Measurements from ENCODE around the gene TDRD3.
"Not testable (repeated sequence)": the region's sequence is repeated elsewhere in the genome, so short reads cannot be mapped to it uniquely, and the experiment has no call there.

TDRD3 gene

GRCh38 chr13:60396783-60397703 is at the start of gene TDRD3:
TSS of gene TDRD3 (plus strand) at chr13:60397220. CDS start at chr13:60397365, 145 bp downstream.
- peak; percentile 83 for DNase-seq

GRCh38 chr13:60347690-60348089 is 49.3 kb upstream of the TDRD3 start:
- DNase-seq, result no peak

DNA sequence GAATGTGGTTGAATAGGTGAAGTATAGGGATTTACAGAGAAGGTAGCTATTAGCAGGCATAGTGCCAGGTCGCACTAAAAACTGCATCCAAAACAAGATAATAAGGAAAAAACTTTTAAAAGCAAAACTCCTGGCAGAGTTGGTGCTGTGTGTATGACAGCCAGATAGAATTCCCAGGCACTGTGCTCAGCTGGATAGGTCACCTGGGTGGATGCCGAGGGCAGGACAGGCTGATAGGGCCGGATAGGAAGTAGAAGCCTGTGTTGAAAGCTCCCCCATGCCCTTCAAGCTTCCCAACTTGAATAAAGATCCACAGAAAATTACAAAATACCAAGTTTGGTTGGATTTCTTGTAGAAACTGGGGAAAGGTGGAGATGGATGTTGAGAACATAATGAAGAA is 48.9 kb upstream of the TDRD3 start:
- DNase-seq, result no peak

DNA sequence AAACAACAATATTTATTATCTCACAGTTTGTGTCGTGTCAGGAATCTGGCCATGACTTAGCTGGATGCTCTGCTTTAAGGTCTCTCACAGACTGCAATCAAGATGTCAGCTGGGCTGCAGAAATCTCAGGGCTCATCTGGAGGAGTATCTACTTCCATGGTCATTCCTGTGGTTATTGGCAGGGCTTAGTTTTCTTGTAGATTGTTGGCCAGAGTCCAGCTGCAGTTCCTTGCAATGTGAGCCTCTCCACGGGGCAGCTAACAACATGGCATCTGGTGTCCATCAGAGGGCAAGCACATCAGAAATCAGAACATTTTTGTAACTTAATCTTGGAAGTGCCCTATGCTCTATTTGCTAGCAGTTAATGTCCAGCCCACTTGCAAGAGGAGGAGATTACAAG is 45.7 kb upstream of the TDRD3 start:
- DNase-seq, result no peak

- no peak for DNase-seq
Observed at GRCh38 chr13:60351855-60352615, 45.0 kb upstream of the TDRD3 start.

DNA sequence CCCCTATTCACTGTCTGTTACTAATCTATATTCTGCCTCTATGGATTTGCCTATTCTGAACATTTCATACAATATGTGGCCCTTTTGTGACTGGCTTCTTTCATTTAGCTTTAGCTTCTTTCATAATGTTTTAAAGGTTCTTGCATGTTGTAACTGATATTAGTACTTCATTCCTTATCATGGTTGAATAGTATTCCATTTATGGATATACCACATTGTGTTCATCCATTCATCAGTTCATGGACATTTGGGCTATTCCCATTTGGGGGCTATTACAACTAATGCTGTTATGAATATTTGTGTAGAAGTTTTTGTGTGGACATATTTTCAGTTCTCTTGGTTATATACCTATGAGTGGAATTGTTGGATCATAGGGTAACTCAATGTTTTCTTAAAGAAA is 44.4 kb upstream of the TDRD3 start:
- no peak for DNase-seq

GRCh38 chr13:60355056-60355455 is 42.0 kb upstream of the TDRD3 start:
- no peak for DNase-seq

GRCh38 chr13:60356970-60357369 is 40.0 kb upstream of the TDRD3 start:
- DNase-seq, result no peak

DNA sequence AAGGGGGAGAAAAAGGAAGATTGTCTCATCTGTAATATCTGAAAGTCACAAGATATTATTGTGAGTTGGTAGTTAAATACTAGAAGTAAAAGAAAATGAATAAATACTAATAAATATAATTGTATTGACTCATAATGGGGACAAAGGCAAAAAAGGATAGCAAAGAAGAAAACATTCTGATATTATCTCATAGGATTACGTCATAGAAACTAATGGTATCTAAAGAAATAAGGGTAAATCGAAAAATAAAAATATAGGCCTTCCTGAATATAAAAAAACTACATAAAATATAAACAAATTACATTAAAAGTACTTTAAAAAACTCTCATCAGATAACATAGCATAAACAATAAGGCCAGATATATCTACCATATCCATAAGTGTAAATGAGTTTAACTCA is 38.6 kb upstream of the TDRD3 start:
- no peak for DNase-seq

DNA sequence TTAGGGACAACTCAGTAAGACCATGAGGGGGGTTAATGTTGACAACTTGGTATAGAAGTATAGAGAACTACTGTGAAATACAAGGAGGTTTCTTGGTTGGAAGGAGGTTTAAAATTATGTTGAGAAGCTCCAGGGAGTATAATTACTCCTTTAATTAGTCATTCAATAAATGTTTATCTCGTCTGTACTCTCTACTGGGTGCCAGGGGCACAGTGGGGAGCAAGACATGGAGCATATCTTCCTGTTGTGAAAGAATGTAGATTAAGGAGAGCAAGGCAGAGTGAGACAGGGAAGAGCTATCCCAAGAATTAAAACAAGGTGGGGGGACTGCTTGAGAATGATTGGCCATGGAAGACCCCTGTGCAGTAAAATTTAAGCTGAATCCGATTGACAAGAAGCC is 33.7 kb upstream of the TDRD3 start:
- DNase-seq, result no peak

DNA sequence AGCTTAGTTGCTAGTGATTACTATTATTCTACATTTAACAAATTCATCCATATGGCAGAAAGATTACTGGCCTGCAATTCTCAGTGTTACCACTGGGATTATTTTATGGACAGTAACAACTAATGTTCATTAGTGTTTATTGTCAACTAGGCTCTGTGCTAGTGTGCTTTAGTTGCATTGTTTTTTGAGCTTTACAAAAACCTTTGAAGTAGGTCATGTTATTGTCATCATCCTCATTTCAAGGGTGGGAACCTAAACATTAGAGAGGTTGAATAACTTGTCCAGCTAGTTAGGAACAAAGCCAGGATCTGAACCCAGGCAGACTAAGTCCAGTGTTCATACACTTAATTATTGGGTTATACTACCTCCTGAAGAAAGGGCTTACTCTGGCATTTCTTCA is 27.8 kb upstream of the TDRD3 start:
- no peak for DNase-seq

GRCh38 chr13:60370343-60370742 is 26.7 kb upstream of the TDRD3 start:
- DNase-seq, result no peak

DNA sequence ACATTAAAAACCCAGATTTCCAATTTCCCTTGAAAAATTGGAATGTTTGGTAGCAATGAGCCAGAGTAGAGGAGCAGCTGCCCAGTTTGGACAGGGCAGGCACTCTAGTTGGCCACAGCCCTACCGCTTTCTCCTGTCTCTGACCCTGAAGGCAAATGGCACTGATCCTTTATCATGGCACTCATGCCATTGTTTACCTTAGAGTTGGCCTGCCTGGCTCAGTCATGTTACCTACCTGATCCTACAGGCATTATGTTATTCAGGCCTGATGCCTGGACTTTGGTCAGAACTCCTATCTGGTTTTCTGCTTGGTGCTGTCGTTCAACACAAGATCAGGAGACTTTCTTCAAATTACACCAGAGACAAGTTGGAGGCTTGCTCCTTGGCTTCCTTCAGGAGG is 24.9 kb upstream of the TDRD3 start:
- DNase-seq, result no peak

GRCh38 chr13:60379282-60379681 is 17.7 kb upstream of the TDRD3 start:
- DNase-seq, result not testable (repeated sequence)

GRCh38 chr13:60379837-60380565 is 17.0 kb upstream of the TDRD3 start:
- no peak for DNase-seq

- DNase-seq, result no peak
Observed at GRCh38 chr13:60384911-60385310, 12.1 kb upstream of the TDRD3 start.

GRCh38 chr13:60386250-60386649 is 10.8 kb upstream of the TDRD3 start:
- no peak for DNase-seq

DNA sequence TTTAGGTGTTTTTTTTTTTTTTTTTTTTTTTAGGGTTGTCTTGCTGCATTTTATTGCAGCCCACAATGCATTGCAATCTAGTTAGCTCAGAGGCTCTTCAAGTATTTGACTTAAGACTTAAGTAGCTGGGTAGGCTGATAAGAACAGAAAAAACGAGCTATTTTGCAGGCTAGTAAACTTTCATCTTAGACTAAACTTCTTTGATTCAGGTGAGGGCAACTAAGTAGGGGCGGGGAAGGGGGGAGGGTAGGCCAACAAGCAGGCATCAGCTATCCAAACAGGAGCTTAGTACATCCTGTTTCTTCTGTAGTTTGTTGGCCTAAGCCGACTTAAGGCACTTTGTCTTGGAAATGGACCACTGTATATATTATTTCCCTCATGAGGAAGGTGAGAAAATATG is 4.9 kb upstream of the TDRD3 start:
- DNase-seq, result no peak

DNA sequence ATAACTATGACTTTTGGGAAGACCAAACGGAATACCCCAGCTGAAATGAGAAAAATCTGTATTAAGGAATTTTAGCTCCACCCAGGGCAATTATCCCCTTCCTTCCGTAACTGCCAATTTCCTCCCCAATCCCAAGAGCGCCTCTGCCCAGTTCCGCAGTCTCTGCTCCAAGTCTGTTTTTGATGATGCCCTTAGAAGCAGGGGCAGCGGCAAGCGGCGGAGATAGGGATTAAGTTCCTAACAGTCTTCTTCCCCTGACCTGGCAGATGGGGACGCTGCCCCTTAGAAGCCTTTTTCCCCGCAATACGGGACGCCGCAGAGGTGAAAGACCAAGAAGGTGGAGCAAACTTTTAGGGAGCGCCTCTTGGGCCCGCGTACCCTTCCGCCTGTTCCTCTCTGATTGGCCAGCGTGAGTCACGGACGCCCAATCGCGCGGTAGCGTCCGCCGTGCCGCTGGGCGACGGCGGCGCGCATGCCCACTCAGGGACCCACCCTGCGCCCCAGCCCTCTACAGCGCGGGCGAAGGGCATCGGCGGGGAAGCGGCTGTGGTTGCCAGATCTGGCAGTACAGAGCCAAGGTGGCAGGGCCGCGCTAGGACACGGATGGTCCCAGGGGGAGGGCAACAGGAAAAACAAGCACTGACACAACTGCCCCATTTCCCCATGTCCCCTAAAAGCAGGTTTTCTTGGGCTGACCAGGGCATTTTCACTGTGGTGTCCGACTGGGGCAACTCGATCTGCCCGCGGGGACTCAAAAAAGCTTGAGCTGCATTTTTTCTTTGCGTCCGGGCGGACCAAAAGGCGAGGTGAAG is 843 bp upstream of the TDRD3 start:
- peak; percentile 88 for DNase-seq

DNA sequence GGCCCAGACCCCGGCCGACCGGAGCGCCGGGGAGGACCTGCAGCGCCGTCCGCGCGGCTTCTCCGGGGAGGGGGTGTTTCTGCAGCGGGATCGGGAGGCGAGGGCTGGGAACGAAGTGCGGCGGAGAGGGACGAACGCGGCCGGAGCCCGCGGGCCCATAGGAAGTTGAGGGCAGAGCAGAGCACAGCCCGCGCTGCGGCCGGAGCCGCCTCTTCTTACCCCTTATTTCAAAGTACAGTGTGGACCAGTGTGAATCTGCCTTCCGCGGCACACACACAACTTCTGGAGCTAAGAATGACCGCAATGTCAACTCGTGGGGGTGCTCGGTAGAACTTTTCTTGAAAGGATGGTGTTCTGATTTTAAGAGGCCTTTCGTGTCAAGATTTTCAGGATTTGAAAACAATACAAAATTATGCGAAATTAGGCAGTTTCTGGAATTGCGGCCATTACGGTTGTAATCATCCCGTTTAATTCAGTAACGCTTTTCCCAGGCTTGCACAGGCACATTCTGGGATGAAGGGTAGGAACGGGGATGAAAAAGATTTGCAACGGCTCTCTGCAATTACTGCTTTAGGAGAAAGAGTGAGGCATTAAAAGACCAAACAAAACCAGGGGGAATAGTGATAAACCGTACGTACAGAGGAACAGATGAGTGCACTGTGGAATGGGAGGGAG is 821 bp downstream of the TDRD3 start:
- DNase-seq, result peak; percentile 65

DNA sequence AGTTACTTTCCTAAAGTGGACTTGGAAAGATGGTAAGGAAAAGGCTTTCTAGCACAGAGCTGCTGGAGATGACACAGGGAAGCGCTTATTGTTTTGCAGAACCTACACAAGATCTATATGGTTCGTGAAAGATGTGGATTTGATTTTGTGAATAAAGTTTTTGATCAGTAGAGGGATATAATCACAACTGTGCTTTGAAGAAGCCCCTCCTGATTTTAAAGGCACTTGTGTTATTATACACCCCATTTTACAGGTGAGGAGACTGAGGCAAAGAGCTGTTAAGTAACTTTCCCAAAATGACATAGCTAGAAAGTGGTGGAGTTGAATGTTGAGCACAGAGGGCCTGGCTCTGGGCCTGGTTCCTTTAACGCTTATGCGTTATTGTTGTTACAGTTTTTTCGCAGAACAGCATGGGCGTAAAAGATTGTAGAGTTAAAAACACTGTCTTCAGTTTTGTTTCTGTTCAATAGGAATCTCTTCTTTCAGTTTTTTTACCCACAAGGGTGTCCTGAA is 1.4 kb downstream of the TDRD3 start:
- no peak for DNase-seq
